Ishikawa (cell line): ENCODE results near the gene ZNF774.

ENCODE experiments used
- CEBPB ChIP-seq: IDR thresholded peaks from 2 replicates; pipeline ENCODE4 v1.6.1; 2012
- CREB1 ChIP-seq: IDR thresholded peaks from 2 replicates; pipeline ENCODE4 v1.6.1; 2012; ENCODE audit warnings: low read depth
- EGR1 ChIP-seq: IDR thresholded peaks from 2 replicates; pipeline ENCODE4 v1.6.1; 2012
- EP300 ChIP-seq: IDR thresholded peaks from 2 replicates; pipeline ENCODE4 v1.6.1; 2012; ENCODE audit warnings: borderline replicate concordance
- FOXM1 ChIP-seq: IDR thresholded peaks from 2 replicates; pipeline ENCODE4 v1.6.1; 2012; ENCODE audit warnings: low read depth, borderline replicate concordance
- MAX ChIP-seq: IDR thresholded peaks from 2 replicates; pipeline ENCODE4 v1.6.1; 2012
- NFIC ChIP-seq: IDR thresholded peaks from 2 replicates; pipeline ENCODE4 v1.6.1; 2012
- RAD21 ChIP-seq: IDR thresholded peaks from 2 replicates; pipeline ENCODE4 v1.6.1; 2012; ENCODE audit warnings: low read depth
- REST ChIP-seq: IDR thresholded peaks from 2 replicates; pipeline ENCODE4 v1.6.1; 2012; ENCODE audit warnings: low read depth, mild to moderate bottlenecking
- TAF1 ChIP-seq: IDR thresholded peaks from 2 replicates; pipeline ENCODE4 v1.6.1; 2012; ENCODE audit warnings: low read depth, mild to moderate bottlenecking
- TCF12 ChIP-seq: IDR thresholded peaks from 2 replicates; pipeline ENCODE4 v1.6.1; 2012; ENCODE audit warnings: low read depth
- TEAD4 ChIP-seq: IDR thresholded peaks from 2 replicates; pipeline ENCODE4 v1.6.1; 2012
- USF1 ChIP-seq: IDR thresholded peaks from 2 replicates; pipeline ENCODE4 v1.6.1; 2012
- YY1 ChIP-seq: IDR thresholded peaks from 2 replicates; pipeline ENCODE4 v1.6.1; 2012; ENCODE audit warnings: low read depth
- ZBTB7A ChIP-seq: IDR thresholded peaks from 2 replicates; pipeline ENCODE4 v1.6.1; 2012; ENCODE audit warnings: low read depth

The ZNF774 gene

GRCh38 chr15:90354986-90355385, 2.9 kb downstream of the ZNF774 start:
- no peak for TF ChIP-seq ZBTB7A
- TF ChIP-seq RAD21 = no peak
- no peak for TF ChIP-seq CREB1
- TF ChIP-seq YY1 = no peak
- TF ChIP-seq MAX = no peak
- no peak for TF ChIP-seq REST
- TF ChIP-seq TAF1 = no peak
- no peak for TF ChIP-seq EP300
- TF ChIP-seq FOXM1 = no peak
- no peak for TF ChIP-seq TCF12
- TF ChIP-seq TEAD4 = no peak
- TF ChIP-seq USF1 = no peak
- no peak for TF ChIP-seq EGR1
- no peak for TF ChIP-seq NFIC
- TF ChIP-seq CEBPB = no peak

GRCh38 chr15:90358124-90359033, 6.3 kb downstream of the ZNF774 start:
- no peak for TF ChIP-seq TAF1
- no peak for TF ChIP-seq TCF12
- TF ChIP-seq YY1 = no peak
- TF ChIP-seq CEBPB = no peak
- no peak for TF ChIP-seq ZBTB7A
- TF ChIP-seq FOXM1 = no peak
- TF ChIP-seq USF1 = no peak
- no peak for TF ChIP-seq TEAD4
- no peak for TF ChIP-seq EGR1

GRCh38 chr15:90360746-90361145, 8.7 kb downstream of the ZNF774 start:
- TF ChIP-seq CREB1 (no peak), FOXM1 (no peak), EGR1 (no peak), TCF12 (no peak), MAX (no peak), NFIC (no peak), CEBPB (no peak), RAD21 (no peak), TEAD4 (no peak)

GRCh38 chr15:90362936-90363212, 10.8 kb downstream of the ZNF774 start:
- TF ChIP-seq MAX (no peak), EP300 (no peak), RAD21 (no peak), ZBTB7A (no peak), CREB1 (no peak), YY1 (no peak), NFIC (no peak)

GRCh38 chr15:90364251-90364650, 12.2 kb downstream of the ZNF774 start:
- TF ChIP-seq REST = no peak
- TF ChIP-seq TAF1 = no peak
- no peak for TF ChIP-seq NFIC
- TF ChIP-seq CREB1 = no peak
- no peak for TF ChIP-seq YY1
- TF ChIP-seq MAX = no peak
- no peak for TF ChIP-seq ZBTB7A
- no peak for TF ChIP-seq TCF12
- no peak for TF ChIP-seq USF1
- no peak for TF ChIP-seq TEAD4
- no peak for TF ChIP-seq CEBPB
- TF ChIP-seq EP300 = no peak
- no peak for TF ChIP-seq EGR1
- no peak for TF ChIP-seq FOXM1
- TF ChIP-seq RAD21 = no peak
